RCC 7860 (cell line): ENCODE data around the gene ZNF117.
"Not testable (repeated sequence)": the region's sequence is repeated elsewhere in the genome, so short reads cannot be mapped to it uniquely, and the experiment has no call there.

Source experiments
- DNase-seq: peaks from one replicate; pipeline ENCODE4 v3.0.0-alpha.2; 2015; ENCODE audit warnings: low spot score
- FAIRE-seq: peaks from 2 replicates; lab custom pipeline; 2012; peaks lifted over from hg19 to GRCh38; lab: Jason Lieb, UNC

Gene ZNF117

DNA sequence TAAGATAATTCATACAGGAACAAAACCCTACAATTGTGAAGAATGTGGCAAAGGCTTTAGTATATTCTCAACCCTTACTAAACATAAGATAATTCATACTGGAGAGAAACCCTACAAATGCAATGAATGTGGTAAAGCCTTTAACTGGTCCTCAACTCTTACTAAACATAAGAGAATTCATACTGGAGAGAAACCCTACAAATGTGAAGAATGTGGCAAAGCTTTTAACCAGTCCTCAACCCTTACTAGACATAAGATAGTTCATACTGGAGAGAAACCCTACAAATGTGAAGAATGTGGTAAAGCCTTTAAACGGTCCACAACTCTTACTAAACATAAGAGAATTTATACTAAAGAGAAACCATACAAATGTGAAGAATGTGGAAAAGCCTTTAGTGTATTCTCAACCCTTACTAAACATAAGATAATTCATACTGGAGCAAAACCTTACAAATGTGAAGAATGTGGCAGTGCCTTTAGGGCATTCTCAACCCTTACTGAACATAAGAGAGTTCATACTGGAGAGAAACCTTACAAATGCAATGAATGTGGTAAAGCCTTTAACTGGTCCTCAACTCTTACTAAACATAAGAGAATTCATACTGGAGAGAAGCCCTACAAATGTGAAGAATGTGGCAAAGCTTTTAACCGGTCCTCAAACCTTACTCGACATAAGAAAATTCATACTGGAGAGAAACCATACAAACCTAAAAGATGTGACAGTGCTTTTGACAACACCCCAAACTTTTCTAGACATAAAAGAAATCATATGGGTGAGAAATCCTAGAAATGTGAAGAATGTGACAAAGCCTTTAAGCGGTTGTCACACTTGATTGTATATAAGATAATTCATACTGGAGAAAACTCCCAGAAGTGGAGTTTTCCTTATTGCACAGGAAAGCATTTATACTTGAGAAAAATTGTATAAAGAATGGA lies 62.3 kb downstream of the ZNF117 start:
- not testable (repeated sequence) for FAIRE-seq, DNase-seq
